Measurements from ENCODE around the gene INAFM1.

GRCh38 chr19:47312366-47313006 is 37.8 kb downstream of the INAFM1 start:
- no peak for TF ChIP-seq EZH2 (IDR thresholded peaks at IDR 0.05; ENCODE audit: low read length, unreplicated experiment)
- no peak for TF ChIP-seq CTCF (conservative IDR thresholded peaks at IDR 0.05; ENCODE audit: low read depth, low read length)
- no peak for TF ChIP-seq EZH2phosphoT487 (IDR thresholded peaks at IDR 0.05; ENCODE audit: borderline replicate concordance, low read length)
